DOHH2 (cell line): ENCODE results near the gene PDZK1.

Experiments used
- H3F3A ChIP-seq: fragments of 200-600 bp; sonication (generic), shearing (Covaris generic); 2 replicates; pipeline ENCODE4 v1.6.0; 2016; ENCODE audit warnings: antibody characterized with exemption, mild to moderate bottlenecking; ENCODE audit not compliant: control insufficient read depth, insufficient read depth
- H3K27ac ChIP-seq: fragments of 200-600 bp; sonication (generic); 2 replicates; pipeline ENCODE4 v1.5.1; 2014; ENCODE audit warnings: low read depth, mild to moderate bottlenecking, low read length, moderate library complexity
- H3K27me3 ChIP-seq: fragments of 200-600 bp; sonication (generic); 2 replicates; pipeline ENCODE4 v1.6.1; 2014; ENCODE audit warnings: mild to moderate bottlenecking, low read length, mixed read lengths; ENCODE audit not compliant: control insufficient read depth
- H3K36me3 ChIP-seq: fragments of 200-600 bp; sonication (generic); 2 replicates; pipeline ENCODE4 v1.6.1; 2014; ENCODE audit warnings: mild to moderate bottlenecking, low read length, moderate library complexity, mixed read lengths; ENCODE audit not compliant: control insufficient read depth
- H3K4me1 ChIP-seq: fragments of 200-600 bp; sonication (generic); 2 replicates; pipeline ENCODE4 v1.6.1; 2014; ENCODE audit warnings: mild to moderate bottlenecking, low read length, mixed read lengths; ENCODE audit not compliant: control insufficient read depth
- H3K4me2 ChIP-seq: fragments of 200-600 bp; sonication (generic); 2 replicates; pipeline ENCODE4 v1.6.0; 2014; ENCODE audit warnings: mild to moderate bottlenecking, low read length, moderate library complexity
- H3K4me3 ChIP-seq: fragments of 200-600 bp; sonication (generic); 2 replicates; pipeline ENCODE4 v1.5.1; 2014; ENCODE audit warnings: mild to moderate bottlenecking, low read length, mixed read lengths
- H3K79me2 ChIP-seq: fragments of 200-600 bp; sonication (generic); 2 replicates; pipeline ENCODE4 v1.6.1; 2014; ENCODE audit warnings: mild to moderate bottlenecking, low read length, mixed read lengths; ENCODE audit not compliant: control insufficient read depth
- H3K9me2 ChIP-seq: fragments of 200-600 bp; sonication (generic); replicated peaks from 2 replicates; pipeline ENCODE4 v1.6.1; 2014; ENCODE audit warnings: mild to moderate bottlenecking, low read length, mixed read lengths; ENCODE audit not compliant: control insufficient read depth
- H3K9me3 ChIP-seq: fragments of 200-600 bp; sonication (generic); 2 replicates; pipeline ENCODE4 v1.6.1; 2014; ENCODE audit warnings: antibody characterized with exemption, low read length, mixed read lengths; ENCODE audit not compliant: control insufficient read depth, insufficient read depth
- H4K20me1 ChIP-seq: fragments of 200-600 bp; sonication (generic); 2 replicates; pipeline ENCODE4 v1.6.0; 2014; ENCODE audit warnings: low read depth, mild to moderate bottlenecking, antibody characterized with exemption, low read length, moderate library complexity; ENCODE audit not compliant: control insufficient read depth, insufficient read depth
- EZH2phosphoT487 ChIP-seq: fragments of 200-600 bp; sonication (generic); IDR thresholded peaks from 2 replicates; pipeline ENCODE4 v1.6.1; 2017; ENCODE audit warnings: borderline replicate concordance, mild to moderate bottlenecking, antibody characterized with exemption, low read length, moderate library complexity, mixed read lengths
- TF ChIP-seq, protein P1 (sequence below): fragments of 200-600 bp; sonication (generic); IDR thresholded peaks from one replicate; pipeline ENCODE4 v1.5.1; 2014; ENCODE audit warnings: antibody characterized with exemption, mild to moderate bottlenecking, low read depth, low read length; ENCODE audit not compliant: poor library complexity, severe bottlenecking

PDZK1 gene

DNA sequence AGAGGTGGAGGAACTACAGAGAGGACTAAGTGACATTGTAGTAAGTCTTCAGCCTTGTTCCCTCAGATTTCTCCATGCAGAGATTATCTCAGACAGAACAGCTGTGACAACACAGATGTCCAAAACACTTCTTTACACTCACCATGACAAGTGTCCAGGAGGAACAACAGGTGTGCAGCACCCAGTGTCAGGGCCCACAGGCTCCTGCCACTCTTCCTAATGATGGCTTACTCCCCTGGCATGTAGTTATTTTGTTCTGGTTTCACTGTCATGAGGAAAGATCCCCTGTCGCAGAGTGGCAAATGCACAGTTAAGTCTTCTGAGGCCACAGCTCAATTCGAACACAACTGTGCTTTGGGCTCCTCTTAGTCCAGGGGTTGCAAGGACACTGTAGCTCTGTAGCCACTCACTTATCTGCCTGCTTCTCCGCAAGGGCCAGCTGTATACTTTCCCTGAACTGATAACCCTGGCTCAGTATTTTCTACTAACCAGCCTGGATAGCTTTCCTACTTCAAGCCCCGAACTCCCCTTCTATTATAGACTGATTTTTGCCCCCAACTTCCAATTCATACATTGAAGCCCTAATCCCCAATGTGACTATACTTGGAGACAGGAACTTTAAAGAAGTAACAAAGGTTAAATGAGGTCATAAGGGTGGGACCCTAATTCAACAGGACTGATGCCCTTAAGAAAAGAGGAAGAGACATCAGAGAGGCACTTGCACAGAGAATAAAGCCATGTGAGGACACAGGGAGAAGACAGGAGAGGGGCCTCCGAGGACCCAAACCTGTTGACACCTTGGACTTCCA lies 11.1 kb downstream of the PDZK1 start:
- Histone ChIP-seq H3K36me3 (no peaks in the 10 kb centered on the region), H3K4me2 (no peak overlapping the region), H3F3A (no peaks in the 10 kb centered on the region), H3K9me2 (no peaks in the 10 kb centered on the region), H3K4me3 (no peak overlapping the region), H3K79me2 (no peaks in the 10 kb centered on the region), H3K27me3 (no peaks in the 10 kb centered on the region), H3K9me3 (no peaks in the 10 kb centered on the region), H3K27ac (no peak overlapping the region), H3K4me1 (no peaks in the 10 kb centered on the region), H4K20me1 (no peaks in the 10 kb centered on the region)
- TF ChIP-seq, protein P1, sequence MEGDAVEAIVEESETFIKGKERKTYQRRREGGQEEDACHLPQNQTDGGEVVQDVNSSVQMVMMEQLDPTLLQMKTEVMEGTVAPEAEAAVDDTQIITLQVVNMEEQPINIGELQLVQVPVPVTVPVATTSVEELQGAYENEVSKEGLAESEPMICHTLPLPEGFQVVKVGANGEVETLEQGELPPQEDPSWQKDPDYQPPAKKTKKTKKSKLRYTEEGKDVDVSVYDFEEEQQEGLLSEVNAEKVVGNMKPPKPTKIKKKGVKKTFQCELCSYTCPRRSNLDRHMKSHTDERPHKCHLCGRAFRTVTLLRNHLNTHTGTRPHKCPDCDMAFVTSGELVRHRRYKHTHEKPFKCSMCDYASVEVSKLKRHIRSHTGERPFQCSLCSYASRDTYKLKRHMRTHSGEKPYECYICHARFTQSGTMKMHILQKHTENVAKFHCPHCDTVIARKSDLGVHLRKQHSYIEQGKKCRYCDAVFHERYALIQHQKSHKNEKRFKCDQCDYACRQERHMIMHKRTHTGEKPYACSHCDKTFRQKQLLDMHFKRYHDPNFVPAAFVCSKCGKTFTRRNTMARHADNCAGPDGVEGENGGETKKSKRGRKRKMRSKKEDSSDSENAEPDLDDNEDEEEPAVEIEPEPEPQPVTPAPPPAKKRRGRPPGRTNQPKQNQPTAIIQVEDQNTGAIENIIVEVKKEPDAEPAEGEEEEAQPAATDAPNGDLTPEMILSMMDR, result no peak
- no peak for TF ChIP-seq EZH2phosphoT487

DNA sequence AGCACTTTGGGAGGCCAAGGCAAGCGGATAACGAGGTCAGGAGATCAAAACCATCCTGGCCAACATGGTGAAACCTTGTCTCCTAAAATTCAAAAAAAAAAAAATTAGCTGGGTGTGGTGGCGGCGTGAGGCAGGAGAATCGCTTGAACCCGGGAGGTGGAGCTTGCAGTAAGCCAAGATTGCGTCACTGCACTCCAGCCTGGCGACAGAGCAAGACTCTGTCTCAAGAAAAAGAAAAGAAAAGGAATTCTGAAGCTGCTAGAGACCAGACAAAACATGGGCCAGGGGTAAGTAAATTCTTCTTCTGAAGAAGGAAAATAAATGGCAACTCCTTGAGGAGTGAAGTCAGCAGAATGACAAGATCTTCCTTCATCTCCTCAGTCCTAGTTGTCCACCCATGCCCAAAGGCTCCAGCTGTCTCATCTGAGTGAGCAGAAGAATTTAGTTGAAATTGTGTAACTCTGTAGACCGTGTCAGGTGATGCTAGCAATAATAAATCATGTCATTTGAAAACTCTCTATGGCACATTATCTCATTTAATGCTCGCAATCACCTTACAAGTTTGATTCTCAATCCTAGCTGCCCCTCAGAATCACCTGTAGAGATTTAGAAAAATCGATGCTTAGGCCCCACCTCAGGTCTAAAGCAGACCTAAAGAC lies 14.3 kb downstream of the PDZK1 start:
- H4K20me1 ChIP-seq, result no peaks in the 10 kb centered on the region
- no peaks in the 10 kb centered on the region for H3F3A ChIP-seq
- H3K9me2 ChIP-seq, result no peaks in the 10 kb centered on the region
- H3K27me3 ChIP-seq, result no peaks in the 10 kb centered on the region
- no peaks in the 10 kb centered on the region for H3K36me3 ChIP-seq
- H3K79me2 ChIP-seq, result no peaks in the 10 kb centered on the region
- H3K4me2 ChIP-seq, result no peak overlapping the region
- H3K27ac ChIP-seq, result no peak overlapping the region
- no peak overlapping the region for H3K4me3 ChIP-seq
- TF ChIP-seq, protein P1, result no peak
- no peak for TF ChIP-seq EZH2phosphoT487
- no peaks in the 10 kb centered on the region for H3K9me3 ChIP-seq
- H3K4me1 ChIP-seq, result no peaks in the 10 kb centered on the region

DNA sequence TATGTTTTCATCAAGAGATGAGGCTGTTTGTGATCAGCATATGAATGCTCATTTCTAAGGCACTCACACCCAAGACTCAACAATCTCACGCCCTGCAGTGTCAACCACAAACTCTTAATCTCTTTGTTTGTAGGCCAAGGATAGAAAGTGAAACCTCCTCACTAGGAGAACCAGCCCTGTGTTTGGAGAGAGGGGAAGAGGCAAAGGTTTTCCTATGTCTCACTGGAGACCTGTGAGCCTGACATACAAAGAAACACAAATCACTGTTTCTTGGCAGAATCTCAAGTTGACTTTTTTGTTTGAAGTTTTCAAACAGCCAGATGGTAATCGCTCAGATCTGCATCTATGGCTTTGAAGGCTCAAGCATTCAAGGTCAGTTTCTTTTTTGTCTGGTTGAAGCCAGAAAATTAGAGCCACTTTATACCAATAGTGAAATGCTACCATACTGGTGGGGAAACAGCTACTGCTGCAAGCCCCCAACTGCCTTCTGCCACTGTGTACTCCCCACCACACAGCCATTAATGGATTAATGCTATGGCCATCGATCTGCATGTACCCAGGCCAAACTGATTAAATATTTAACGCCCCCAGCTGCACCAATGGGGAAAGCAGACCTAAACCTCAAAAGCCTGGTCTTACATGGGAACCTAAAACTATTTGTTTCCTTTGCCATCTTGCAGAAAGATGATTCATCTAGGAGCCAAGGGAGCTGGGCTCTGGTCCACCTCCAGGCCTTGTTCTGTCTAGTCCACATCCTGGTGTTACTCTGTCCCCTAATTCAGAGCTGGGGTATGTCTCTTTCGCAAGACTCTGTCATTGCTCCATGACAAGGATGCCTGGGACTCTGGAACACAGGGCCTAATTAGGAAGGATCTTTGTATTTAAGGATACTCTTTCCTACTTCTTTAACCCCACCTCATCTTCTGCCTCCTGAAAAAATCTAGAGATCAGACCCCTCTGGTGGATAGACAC lies 16.3 kb downstream of the PDZK1 start:
- H3F3A ChIP-seq, result no peaks in the 10 kb centered on the region
- H3K4me2 ChIP-seq, result no peak overlapping the region
- H3K4me1 ChIP-seq, result no peaks in the 10 kb centered on the region
- no peak for TF ChIP-seq EZH2phosphoT487
- TF ChIP-seq, protein P1, result no peak
- H3K4me3 ChIP-seq, result no peak overlapping the region
- no peaks in the 10 kb centered on the region for H3K9me3 ChIP-seq
- H3K9me2 ChIP-seq, result no peaks in the 10 kb centered on the region
- no peaks in the 10 kb centered on the region for H3K27me3 ChIP-seq
- no peaks in the 10 kb centered on the region for H4K20me1 ChIP-seq
- no peak overlapping the region for H3K27ac ChIP-seq
- H3K79me2 ChIP-seq, result no peaks in the 10 kb centered on the region
- H3K36me3 ChIP-seq, result no peaks in the 10 kb centered on the region
